ENCODE data around the gene WNT9A. TPM values are rescaled to one million over a fixed set of nuclear protein-coding genes. Genes with fewer than 3 reads are reported as not detected.
"Not testable (repeated sequence)": the region's sequence is repeated elsewhere in the genome, so short reads cannot be mapped to it uniquely, and the experiment has no call there.

The WNT9A gene
- polyA plus RNA-seq, 1 of the 3 experiments (the other 2 are of a cell fraction), result 0.31 TPM

GRCh38 chr1:227880342-227880924 lies 67.3 kb downstream of the WNT9A start:
- no peaks in the 10 kb centered on the region for H4K20me1 ChIP-seq (ENCODE audit: insufficient read depth)
- no peaks in the 10 kb centered on the region for H3K9me2 ChIP-seq
- no peaks in the 10 kb centered on the region for H3K36me3 ChIP-seq (replicated peaks in 1 of 2; ENCODE audit: control insufficient read depth in 1 of 2, insufficient read depth in 2 of 2, low read length in 1 of 2)
- 20% methylated on average over 4 of the region's 4 CpGs for WGBS (ENCODE audit: low lambda C conversion rate)
- H3K9ac ChIP-seq, result no peak overlapping the region
- no peak for DNase-seq
- H3K4me2 ChIP-seq, result no peak overlapping the region
- H3K4me3 ChIP-seq (ENCODE audit: low read depth in 2 of 2, low read length in 1 of 2), result no peak overlapping the region
- no peak for TF ChIP-seq JUND (IDR thresholded peaks at IDR 0.05)
- no peak for TF ChIP-seq REST (IDR thresholded peaks at IDR 0.05; ENCODE audit: low read depth, low read length)
- no peak for TF ChIP-seq MXI1 (IDR thresholded peaks at IDR 0.05; ENCODE audit: low read depth, low read length)
- no peak for TF ChIP-seq SMC3 (IDR thresholded peaks at IDR 0.05; ENCODE audit: low read depth, low read length)
- no peak for TF ChIP-seq FOXM1 (IDR thresholded peaks at IDR 0.05; ENCODE audit: low read depth)
- no peak for TF ChIP-seq RXRA (IDR thresholded peaks at IDR 0.05; ENCODE audit: borderline replicate concordance, low read depth)
- TF ChIP-seq GATA2 (CRISPR knock-in tag; IDR thresholded peaks at IDR 0.05), result no peak
- no peak for TF ChIP-seq EZH2phosphoT487 (IDR thresholded peaks at IDR 0.05; ENCODE audit: borderline replicate concordance, low read depth)
- TF ChIP-seq ELF1 (IDR thresholded peaks at IDR 0.05), result no peak
- TF ChIP-seq USF2 (IDR thresholded peaks at IDR 0.05; ENCODE audit: borderline replicate concordance, low read depth, low read length), result no peak
- TF ChIP-seq POLR2AphosphoS5 (IDR thresholded peaks at IDR 0.05; ENCODE audit: low read depth, low read length), result no peak
- no peak for TF ChIP-seq CTCF (IDR thresholded peaks at IDR 0.05)
- H3K9me3 ChIP-seq, result 0 out of 2 replicates have a peak, but pooled peaks cover 3% of the 10 kb centered on the region
- POLR2A ChIA-PET, result no interaction called here
- H3K79me2 ChIP-seq (ENCODE audit: insufficient read depth), result no peaks in the 10 kb centered on the region
- H3K4me1 ChIP-seq (ENCODE audit: control insufficient read depth in 1 of 2, insufficient read depth in 2 of 2, low read depth in 1 of 2, low read length in 1 of 2), result no peaks in the 10 kb centered on the region; a peak in 1 of 4 replicates
- CTCF ChIA-PET, result interaction anchor here (1.0 kb wide), 1 partner anchor 66 kb away, joined by 3 read pairs; no protein-coding TSS in a partner anchor
- H3K27ac ChIP-seq (ENCODE audit: low read depth in 2 of 2, low read length in 1 of 2), result no peak overlapping the region
- no peak overlapping the region for H2AFZ ChIP-seq (ENCODE audit: low read depth)
- H3K27me3 ChIP-seq (ENCODE audit: insufficient read depth), result no peaks in the 10 kb centered on the region
- H3F3A ChIP-seq (replicated peaks; ENCODE audit: insufficient read depth), result no peaks in the 10 kb centered on the region

GRCh38 chr1:227877810-227878209 lies 69.9 kb downstream of the WNT9A start:
- CTCF ChIA-PET, result not testable (repeated sequence)

GRCh38 chr1:227871892-227872291 lies 75.8 kb downstream of the WNT9A start:
- H3K9me2 ChIP-seq; H3K27ac ChIP-seq (ENCODE audit: low read depth in 2 of 2, low read length in 1 of 2); H3K9ac ChIP-seq; H3K27me3 ChIP-seq (ENCODE audit: insufficient read depth); H4K20me1 ChIP-seq (ENCODE audit: insufficient read depth); H3K79me2 ChIP-seq (ENCODE audit: insufficient read depth); H3K9me3 ChIP-seq; H3F3A ChIP-seq (replicated peaks; ENCODE audit: insufficient read depth); H3K36me3 ChIP-seq (replicated peaks in 1 of 2; ENCODE audit: control insufficient read depth in 1 of 2, insufficient read depth in 2 of 2, low read length in 1 of 2); H3K4me3 ChIP-seq (ENCODE audit: low read depth in 2 of 2, low read length in 1 of 2); H2AFZ ChIP-seq (ENCODE audit: low read depth); POLR2A ChIA-PET; H3K4me1 ChIP-seq (ENCODE audit: control insufficient read depth in 1 of 2, insufficient read depth in 2 of 2, low read depth in 1 of 2, low read length in 1 of 2); DNase-seq; CTCF ChIA-PET; H3K4me2 ChIP-seq: not testable (repeated sequence)
- WGBS (ENCODE audit: low lambda C conversion rate), result 25% methylated on average over 2 of the region's 5 CpGs

More at GRCh38 chr1:227877810-227878209, 69.9 kb downstream of the WNT9A start:
- H3K4me1 ChIP-seq (ENCODE audit: control insufficient read depth in 1 of 2, insufficient read depth in 2 of 2, low read depth in 1 of 2, low read length in 1 of 2); H3K9me3 ChIP-seq; POLR2A ChIA-PET; H3K27me3 ChIP-seq (ENCODE audit: insufficient read depth); H3F3A ChIP-seq (replicated peaks; ENCODE audit: insufficient read depth); H3K9ac ChIP-seq; H3K27ac ChIP-seq (ENCODE audit: low read depth in 2 of 2, low read length in 1 of 2); H4K20me1 ChIP-seq (ENCODE audit: insufficient read depth); H3K9me2 ChIP-seq; DNase-seq; H3K36me3 ChIP-seq (replicated peaks in 1 of 2; ENCODE audit: control insufficient read depth in 1 of 2, insufficient read depth in 2 of 2, low read length in 1 of 2); H3K4me3 ChIP-seq (ENCODE audit: low read depth in 2 of 2, low read length in 1 of 2); H2AFZ ChIP-seq (ENCODE audit: low read depth); H3K79me2 ChIP-seq (ENCODE audit: insufficient read depth); H3K4me2 ChIP-seq: not testable (repeated sequence)
- WGBS (ENCODE audit: low lambda C conversion rate), result 25% methylated on average over 3 of the region's 3 CpGs

All from SK-N-SH (cell line).